Fibroblast of skin of abdomen (primary cell): Measurements from ENCODE around the gene ELAC1.
A peak's percentile ranks its signal among the peaks of the same experiment; 100 is the strongest.

Source experiments
- DNase-seq: peaks from one replicate; pipeline ENCODE4 v3.0.0-alpha.2; 2013

ELAC1 gene

GRCh38 chr18:51020536-51020935 lies 52.7 kb downstream of the ELAC1 start:
- no peak for DNase-seq

DNA sequence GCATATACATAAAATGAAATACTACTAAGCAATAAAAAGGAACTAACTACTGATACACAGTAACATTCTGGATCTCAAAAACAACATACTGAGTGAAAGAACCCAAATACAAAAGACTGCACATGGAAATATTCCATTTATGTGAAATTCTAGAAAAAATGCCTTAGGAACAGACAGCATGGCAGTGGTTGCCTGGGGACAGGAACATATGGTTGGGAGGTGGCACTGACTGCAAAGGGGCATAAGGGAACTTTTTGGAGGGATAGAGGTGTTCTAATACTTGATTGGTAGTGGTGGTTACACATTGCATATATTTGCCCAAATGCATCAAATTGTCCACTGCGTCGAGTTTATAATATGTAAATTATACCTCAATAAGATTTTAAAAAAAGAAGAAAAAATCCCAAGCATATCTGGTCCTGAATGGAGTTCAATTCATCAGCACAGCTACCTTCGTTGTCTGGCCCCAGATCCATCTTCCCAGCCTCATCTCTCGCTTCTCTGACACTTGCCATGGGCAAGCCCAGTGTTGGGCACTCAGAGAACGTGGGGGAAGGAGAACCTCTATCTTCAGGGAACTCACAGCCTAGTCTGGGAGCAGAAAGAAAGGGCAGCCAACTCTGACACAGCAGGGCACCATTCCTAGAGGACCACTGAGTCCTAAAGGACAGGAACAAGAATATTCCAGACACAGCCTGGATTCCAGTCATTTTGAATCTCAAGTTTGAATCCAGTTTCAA lies 53.6 kb downstream of the ELAC1 start:
- DNase-seq = no peak

DNA sequence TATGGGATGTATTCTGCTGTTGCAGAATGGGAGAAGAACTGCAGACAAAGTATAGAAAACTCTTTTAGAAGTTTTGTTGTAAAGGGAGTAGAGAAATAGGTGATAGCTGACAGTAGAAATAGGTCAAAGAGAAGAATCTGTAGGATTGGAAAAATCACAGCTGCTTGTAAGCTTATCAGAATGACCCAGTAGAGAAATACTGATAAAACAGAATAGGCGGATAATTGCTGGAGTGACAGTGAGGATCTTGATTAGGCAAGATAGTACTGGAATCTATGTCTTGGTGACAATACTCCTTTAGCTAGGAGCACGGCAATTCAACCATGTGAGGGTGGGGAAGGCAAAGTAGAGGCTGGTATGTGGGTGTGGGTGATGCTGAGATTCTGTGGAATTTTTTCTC lies 57.7 kb downstream of the ELAC1 start:
- no peak for DNase-seq

DNA sequence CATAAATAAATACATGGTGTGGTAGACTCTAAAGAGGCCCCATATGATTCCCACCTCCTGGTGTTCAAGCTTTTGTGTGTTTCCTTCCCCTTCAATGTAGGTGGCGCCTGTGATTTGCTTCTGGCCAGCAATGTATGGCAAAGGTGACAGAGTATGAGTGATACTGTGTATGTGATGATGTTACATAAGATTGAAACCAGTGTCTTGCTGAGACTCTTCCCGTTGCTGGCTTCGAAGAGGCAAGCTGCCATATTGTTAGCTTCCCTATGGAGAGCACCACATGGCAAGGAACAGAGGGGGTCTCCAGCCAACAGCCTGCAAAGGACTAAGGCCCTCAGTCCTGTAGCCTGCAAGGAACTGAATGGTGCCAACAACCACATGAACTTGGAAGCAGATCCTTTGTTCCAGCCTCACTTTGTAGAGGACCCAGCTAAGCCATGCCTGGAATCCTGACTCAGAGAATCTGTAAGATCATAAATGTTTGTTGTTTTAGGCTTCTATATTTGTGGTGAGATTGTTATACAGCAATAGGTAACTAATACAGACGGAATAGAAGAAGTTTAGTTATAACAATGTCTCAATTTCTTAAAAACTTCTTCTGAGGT lies 60.5 kb downstream of the ELAC1 start:
- no peak for DNase-seq

GRCh38 chr18:51029378-51029693 lies 61.5 kb downstream of the ELAC1 start:
- no peak for DNase-seq

GRCh38 chr18:51029694-51030536 lies 62.1 kb downstream of the ELAC1 start, which contains the start of gene SMAD4:
Gene SMAD4 (plus strand): TSS chr18:51030213. CDS start chr18:51047047, 16,834 bp downstream.
- peak; percentile 96 for DNase-seq

GRCh38 chr18:51030537-51031258 lies 62.9 kb downstream of the ELAC1 start:
- peak; percentile 68 for DNase-seq

- DNase-seq = no peak
Observed at GRCh38 chr18:51032193-51032592, 64.4 kb downstream of the ELAC1 start.

DNA sequence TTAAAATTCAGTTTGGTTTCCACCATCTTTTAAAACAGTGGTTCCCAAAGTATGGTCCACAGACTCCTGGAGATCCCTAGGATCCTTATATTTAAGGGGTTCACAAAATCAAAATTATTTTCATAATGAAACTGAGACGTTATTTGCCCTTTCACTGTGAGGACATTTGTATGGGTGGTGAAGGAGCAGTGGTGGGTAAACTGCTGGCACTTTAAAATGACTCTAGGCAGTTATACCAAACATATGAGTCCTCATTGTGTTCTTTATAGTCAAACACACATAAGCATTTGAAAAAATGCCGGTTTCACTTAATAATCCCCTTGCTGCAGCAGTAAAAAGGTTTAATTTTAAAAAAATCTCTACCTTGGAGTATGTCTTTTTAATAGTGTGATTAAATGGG lies 69.4 kb downstream of the ELAC1 start:
- DNase-seq = no peak
